CD4-positive, alpha-beta T cell treated with Interleukin-10 for 1 hour (primary cell): ENCODE data around the gene PARP3.

Experiments
- DNase-seq: peaks from one replicate; pipeline ENCODE4 v3.0.0-alpha.2; 2020

Gene PARP3

DNA sequence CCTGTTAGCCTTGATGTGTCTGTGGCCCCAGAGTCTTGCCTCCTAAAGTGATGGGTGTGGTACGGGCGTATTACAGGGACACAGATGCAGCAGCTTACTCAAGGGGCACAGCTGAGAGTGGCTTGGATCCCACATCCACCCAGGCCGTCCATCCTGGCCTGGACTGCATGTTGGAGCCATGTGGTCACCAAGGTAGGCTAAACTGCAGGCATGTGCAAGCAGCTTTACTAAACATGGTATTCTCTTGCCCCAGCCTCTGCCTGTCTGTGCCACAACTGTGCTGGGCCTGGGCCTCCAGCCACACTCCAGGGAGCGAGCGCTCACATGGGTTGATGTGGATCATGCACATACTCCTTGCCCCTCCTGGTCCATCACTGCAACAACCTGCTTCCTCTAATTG, 7.0 kb downstream of the PARP3 start:
- DNase-seq: no peak

DNA sequence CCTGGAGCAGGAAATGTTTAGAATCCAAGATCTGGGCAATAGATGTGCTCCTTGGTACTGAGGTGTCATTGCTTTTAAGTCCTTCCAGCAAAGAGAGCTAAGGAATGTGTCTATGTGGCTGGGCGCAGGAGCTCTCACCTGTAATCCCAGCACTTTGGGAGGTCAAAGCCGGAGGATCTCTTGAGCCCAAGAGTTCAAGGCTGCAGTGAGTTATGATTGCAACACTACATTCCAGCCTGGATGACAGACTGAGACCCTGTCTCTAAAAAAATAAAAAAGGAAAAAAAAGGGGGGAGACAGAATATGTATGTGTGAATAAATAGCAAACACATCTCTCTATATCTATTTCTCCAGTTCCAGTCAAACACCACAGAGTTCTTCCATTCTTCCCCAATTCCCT, 8.7 kb downstream of the PARP3 start:
- no peak for DNase-seq

DNA sequence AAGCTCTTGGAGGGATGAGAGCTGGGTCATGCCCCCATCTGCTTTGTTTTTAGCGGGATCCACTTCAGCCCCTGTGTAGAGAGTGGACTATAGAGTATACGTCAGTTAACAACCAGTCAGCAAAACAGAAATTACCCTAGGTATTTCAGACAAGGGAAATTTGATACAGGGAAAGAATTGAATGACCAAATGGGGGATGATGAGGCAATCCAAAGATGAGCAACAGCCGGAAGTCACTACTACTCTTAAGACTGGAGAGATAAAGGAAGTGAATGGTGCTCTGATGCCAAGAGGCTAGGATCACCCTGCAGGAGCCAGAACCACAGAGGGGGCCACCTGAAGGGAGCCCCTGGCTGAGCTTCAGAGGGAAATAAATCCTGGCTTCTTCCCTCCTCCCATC, 11.3 kb downstream of the PARP3 start:
- no peak for DNase-seq

DNA sequence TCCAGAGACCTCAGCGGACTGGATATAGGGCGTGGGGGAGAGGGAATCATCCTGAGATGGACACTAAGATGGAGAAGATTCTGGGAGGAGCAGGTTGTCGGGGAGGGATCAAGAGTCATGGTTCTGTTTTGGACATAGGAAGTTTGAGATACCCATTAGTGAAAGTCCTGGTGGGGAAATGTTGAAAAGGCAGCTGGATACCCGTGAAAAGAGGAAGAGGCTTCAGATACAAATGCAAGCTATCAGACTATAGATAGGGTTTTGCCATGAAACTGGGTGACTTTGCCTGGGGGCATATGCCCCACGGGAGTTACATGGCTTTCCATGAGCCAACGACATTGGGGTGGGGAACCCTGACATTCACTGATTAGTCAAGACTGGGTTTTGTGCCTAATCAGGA, 11.9 kb downstream of the PARP3 start:
- DNase-seq: no peak

DNA sequence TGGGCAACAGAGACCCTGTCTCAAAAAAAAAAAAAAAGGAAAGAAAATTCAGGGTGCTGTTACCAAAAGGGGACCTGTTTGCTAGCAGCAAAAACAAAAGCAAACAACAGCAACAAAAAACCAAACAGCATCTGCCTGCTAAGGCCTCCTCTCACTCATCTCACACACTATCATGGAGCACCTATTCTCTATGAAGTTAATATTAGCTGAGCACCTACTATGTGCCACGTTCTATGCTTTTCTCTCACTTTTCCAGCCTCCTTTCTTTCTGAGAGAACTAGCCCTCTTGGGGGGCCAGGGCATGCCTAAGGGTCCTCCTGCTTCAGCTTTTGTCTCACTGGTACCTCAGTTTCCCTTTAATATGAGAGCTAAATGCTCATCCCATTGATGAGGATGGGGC, 12.6 kb downstream of the PARP3 start:
- no peak for DNase-seq

DNA sequence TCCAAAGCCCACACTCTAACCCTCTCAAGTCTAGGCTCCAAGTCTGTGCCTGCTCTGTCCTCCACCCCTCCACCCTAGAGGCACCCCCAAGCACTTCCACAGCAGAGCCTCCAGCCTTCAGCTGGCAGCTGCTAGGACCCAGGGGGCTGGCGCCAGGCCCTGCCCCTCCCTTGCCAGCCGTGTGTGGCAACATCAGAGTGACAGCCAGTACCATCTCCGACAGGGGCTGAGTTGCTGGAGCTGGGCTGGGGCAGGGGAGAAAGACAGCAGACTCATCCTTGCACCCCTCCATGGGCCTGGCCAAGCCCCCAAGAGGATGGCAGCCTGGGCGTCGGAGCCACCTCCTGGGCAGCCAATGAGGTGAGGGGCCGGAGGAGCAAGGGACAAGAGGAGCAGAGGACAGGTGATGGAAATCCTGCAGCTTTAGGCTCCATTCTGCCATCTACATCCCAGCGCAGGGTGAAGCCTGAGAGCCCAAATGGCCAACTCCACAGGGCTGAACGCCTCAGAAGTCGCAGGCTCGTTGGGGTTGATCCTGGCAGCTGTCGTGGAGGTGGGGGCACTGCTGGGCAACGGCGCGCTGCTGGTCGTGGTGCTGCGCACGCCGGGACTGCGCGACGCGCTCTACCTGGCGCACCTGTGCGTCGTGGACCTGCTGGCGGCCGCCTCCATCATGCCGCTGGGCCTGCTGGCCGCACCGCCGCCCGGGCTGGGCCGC, 13.2 kb downstream of the PARP3 start, which contains the start of gene GPR62:
GPR62 (plus strand) TSS at position 207 of the 718 bp plus-strand sequence; CDS start at position 479, 272 bp downstream.
- DNase-seq: no peak

DNA sequence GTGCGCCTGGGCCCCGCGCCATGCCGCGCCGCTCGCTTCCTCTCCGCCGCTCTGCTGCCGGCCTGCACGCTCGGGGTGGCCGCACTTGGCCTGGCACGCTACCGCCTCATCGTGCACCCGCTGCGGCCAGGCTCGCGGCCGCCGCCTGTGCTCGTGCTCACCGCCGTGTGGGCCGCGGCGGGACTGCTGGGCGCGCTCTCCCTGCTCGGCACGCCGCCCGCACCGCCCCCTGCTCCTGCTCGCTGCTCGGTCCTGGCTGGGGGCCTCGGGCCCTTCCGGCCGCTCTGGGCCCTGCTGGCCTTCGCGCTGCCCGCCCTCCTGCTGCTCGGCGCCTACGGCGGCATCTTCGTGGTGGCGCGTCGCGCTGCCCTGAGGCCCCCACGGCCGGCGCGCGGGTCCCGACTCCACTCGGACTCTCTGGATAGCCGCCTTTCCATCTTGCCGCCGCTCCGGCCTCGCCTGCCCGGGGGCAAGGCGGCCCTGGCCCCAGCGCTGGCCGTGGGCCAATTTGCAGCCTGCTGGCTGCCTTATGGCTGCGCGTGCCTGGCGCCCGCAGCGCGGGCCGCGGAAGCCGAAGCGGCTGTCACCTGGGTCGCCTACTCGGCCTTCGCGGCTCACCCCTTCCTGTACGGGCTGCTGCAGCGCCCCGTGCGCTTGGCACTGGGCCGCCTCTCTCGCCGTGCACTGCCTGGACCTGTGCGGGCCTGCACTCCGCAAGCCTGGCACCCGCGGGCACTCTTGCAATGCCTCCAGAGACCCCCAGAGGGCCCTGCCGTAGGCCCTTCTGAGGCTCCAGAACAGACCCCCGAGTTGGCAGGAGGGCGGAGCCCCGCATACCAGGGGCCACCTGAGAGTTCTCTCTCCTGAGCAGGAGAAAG, 14.0 kb downstream of the PARP3 start:
- DNase-seq: peak; percentile 41

DNA sequence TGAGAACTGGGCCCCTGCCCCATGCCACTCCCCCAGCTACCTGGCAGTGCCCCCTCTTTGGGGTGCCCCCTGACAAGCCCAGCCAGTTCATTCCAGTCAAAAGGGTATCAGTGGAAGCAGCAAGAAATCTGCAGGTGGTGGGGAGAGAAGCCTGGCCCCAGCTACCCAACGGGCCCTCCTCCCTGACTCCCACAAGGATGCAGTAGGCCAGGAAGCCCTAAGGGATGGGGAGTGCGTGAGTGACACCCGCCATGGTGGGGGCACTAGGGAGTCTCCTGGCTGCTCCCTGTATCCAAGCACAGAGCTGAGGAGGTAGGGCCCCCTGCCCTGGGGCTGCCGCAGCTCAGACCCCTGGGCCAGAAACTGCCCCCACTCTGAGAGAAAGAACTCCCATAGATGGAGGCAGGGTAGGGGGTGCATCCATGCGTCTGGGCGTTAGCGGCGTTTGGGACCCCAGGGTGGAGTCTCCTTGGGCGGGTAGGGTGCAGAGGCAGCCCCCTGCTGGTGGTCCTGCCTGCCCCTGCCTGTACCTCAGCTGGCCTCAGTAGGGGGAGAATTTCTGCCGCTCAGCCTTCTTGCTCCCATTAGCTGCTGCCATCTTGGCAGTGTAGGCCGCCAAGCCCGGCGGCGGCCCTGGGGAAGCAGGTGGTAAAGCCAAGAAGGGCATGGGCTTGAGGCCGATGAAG, 15.5 kb downstream of the PARP3 start:
- no peak for DNase-seq

DNA sequence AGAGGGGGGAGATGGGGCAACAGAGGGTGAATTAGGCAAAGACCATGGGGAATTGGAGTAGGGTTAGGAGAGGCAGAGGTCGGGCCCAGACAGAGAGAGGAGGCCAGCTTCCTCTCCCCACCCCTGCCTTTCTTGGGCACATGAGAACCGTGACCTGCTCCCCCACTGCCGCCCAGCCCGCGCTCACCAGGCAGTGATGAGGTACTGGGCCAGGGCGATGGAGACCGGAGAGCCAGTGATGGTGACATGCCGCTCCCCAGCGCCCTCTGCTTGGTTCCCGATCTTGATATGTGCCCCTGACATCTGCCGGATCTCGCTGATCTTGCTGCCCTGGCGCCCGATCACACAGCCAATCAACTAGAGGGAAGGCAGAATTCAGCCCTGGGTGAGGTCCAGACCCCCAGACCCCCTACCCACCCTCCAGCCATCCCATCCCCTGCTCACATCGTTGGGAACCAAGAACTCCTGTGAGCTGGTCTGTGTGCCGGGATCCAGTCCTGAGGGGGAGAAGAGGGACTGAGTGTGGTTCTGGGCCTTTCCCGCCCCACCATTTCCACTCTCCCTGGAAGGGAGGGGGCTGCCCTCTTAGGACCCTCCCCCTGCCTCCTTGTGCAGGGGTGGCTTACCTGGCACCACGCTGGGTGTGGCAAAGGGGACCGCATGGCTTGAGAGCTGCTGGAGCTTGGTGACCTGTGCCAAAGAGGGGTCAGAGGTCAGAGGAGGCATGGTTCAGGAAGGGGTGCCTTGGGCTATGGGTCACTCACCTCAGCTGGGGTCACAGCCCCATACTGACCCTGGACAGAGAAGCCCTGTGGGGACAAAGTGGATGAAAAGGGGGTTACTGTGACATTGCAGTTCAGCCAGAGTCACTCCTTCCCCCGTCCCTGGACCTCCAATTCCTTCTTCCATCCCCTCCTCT, 16.7 kb downstream of the PARP3 start:
- no peak for DNase-seq

DNA sequence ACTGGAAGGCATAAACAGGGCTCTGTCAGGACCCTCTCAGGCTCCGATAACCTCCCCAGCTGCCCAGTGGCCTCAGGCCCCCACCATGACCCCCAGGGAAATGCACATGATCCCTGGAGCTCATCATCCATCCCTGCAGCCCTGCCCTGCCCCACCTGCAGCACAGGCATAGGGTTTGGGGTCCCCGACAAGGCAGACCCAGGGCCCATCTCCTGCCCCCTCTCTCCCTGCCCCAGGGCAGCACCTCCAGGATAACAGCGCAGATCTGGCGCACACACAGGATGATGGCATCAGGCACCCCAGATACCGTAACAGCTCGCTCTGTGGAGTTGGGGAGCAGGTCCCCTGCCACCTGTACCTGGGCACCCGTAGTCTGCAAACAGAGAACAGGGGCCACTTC, 17.5 kb downstream of the PARP3 start:
- DNase-seq: no peak

DNA sequence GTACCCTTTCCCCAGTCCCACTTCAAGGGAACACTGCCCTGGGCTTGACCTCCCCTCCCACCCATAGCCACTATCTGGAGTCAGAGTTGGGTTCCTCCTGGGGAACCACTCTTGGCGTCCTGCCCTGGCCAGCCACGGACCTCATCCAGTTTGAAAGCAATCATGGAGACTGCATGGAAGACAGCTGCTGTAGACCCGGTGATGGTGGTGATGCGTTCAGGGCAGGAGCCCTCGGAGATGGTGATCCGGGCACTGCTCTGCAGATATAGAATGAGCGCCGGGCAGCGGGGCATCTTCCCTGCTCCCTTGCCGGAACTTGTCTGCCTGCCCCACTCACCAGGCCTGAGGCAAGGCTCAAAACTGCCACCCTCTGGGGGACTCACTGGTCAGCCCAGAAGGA, 18.2 kb downstream of the PARP3 start:
- no peak for DNase-seq

DNA sequence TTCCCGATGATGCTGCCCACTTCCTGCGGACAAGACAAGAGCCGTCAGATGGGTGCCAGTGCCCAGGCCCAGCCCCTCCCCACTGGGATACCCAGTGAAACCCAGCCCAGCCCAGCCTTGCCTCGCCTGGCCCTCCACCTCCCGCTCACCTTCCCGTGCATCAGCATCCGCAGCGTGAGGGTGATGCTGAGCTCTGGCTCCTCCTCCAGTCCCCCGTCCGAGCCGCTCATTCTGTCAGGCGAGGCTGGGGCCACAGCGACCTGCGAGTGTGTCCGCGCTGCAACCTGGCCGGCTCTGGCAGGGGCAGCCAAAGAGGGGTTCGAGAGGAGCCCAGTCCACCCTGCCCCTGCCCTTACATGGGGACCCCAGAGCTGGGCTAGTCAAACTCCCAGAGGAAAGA, 18.8 kb downstream of the PARP3 start:
- DNase-seq: no peak

DNA sequence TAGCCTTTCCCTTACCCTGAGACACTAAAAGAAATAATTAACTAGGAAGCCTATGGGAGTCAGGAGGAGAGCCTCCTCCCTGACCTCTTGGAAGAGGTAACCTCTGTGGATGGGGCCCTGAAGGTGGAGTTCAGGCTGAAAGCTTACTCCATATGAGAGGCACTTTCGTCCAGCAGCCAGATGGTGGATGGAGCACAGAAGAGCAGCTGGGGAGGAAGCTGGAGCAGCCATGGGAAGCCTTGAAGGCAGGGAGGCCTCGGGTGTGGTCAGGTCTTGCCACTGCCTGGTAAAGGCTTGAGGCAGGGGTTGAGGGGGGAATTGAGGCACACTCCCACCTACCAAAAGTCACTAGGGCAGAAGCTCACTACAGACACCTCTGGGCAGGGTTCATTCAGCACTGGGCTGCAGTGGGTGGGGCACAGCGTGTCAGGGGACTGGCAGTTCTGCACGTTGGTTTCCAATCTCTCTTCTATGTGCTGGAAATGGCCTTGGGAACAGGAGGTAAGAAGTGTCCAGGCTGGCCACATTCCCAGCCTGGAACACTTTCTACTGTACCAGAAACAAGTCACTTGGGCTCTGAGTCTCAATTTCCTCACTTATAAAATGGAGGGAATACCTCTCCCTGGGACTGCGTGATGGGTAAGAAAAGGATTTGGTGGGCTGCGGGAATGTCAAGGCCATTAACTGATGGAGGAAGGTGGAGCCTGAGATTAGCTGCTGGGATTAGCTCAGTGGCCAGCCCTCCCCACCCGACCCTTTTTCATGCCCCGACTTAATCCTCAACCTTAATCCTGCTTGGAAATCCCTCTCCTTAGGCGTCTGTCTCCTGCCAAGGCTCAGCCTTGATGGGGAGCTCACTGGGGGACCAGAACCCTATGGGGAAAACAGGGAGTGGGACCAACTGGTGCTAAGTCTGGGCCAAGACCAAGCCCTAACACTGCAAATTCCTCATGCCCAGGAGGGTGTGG, 19.7 kb downstream of the PARP3 start:
- DNase-seq: no peak

DNA sequence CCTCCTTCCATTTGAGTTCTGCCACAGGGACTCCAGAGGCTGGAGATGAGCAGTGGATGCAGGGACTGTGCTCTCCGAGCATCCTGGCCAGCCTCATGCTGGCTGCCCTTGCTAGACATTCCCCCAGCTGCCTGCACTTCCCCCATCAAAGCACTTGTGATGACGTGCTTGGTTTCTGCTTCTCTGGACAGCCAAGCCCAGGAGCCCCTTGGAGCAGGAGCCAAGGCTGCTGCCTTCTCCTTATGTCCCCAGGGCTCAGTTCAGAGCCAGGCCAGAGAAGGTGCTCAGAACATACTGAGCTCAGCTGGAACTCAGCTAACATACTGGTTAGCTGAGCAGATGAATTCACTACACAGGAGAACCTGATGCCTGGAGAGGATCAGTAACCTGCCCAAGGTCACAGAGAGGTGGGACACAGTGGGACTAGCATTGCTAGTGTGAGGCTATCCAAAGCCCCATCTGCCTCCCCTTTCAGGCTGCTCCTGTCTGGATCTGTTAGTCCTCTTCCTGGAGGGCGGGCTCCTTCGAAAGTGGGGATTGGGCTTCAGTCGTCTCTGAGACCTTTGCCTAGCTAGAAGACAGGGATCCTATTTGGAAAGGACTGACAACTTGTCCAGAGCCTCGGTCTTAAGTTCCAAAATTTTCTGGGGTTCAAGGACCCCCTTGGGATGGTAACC, 20.8 kb downstream of the PARP3 start:
- no peak for DNase-seq

DNA sequence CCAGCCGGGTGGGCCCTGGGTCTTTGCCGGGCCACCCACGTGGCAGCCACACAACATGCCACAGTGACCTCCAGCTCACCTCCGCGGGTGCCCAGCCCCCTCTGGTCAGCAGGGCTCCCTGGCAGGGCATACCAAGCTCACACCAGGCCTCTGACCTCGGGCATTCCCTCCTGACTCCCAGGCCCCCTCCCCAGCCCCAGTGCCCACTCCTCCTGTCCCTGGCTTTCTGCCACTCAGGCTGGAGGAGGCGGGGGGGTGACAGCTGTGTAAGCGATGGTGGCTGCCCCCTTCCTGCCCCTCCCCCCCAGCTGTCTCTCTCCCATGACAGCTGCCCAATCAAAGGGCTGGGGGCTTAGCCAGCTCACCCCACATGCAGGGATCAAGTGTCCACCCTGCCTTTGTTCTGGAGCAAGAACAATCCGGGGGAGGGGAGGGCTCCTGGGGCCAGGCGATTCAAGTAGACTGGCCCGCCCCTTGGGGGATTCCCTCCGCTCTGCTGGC, 21.8 kb downstream of the PARP3 start:
- DNase-seq: no peak

DNA sequence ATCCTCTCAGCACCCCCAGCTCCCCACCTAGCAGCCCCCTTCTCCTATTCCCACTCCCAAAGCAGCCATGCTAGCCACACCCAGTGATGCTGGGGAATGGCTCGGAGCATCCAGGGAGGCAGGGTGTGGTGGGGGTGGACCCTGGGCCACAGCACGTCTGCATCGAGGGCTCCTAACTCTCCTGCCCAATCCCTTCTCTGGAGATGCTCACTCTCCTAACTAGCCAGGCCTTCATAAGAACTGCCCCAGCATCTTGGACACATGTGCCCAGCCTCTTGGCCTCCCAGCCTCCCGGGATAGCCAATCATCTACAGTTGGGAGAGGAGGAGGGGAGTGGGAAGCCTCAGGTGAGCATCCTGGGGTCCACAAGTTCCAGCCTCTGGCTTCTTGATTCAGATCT, 22.4 kb downstream of the PARP3 start:
- DNase-seq: no peak

DNA sequence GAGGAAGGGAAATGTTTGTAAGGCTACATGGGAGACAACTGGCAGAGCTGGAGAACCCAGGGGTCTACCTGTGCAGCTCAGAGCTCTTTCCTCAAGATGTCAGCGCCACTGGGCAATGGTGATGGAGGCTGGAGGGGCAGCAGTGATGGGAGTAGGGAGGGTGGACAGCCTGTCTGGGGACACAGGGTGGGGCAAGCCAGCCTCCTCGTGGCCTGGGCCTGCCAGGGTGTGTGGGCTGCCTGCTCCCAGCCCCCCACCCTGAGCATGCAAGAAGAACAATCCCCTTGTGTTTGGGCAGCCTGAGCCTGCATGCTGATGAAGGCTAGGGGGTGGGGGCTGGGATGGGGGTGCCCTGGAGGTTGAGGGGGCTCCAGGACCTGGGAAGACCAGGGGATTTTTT, 23.9 kb downstream of the PARP3 start:
- no peak for DNase-seq

DNA sequence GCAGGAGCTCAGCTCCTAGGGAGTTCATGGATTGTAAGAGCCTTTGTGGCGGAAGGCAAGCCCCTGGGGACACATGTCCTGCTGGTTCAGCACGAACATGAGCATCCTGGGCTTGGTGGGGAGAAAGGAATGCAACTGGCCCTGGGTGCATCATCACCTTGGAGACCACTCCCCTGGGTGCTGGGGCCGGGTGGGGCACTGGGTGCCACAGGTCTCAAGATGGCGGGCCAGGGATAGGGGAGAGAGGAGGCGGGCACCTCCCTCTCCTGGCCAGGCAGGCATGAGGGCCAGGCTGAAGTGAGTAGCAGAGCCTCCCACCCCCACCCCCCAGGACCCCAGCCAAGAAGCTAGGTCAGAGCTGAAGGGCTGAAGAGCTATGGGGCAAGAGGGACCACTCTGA, 24.3 kb downstream of the PARP3 start:
- DNase-seq: no peak

DNA sequence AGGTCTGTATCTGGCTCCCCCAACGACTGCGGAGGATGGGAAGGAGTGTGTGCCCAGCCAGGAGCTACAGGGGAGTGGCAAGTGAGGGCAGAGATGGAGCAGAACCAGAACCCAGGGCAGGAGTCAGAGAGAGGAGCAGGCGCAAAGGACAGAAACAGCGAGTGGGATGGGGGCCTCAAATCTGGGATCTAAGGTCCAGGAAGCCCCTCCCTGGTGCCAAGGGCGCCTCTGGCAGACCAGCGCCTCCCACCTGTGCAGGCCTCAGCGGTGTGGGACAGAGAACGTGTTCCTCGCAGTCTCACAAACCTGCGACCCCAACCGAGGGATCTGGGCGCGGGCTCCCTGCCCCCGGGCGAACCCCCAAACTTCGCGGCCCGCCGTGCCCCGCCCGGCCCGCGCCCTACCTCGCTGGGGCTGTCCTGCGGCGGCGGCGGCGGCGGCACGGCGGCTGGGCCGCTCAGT, 24.8 kb downstream of the PARP3 start:
- DNase-seq: no peak

DNA sequence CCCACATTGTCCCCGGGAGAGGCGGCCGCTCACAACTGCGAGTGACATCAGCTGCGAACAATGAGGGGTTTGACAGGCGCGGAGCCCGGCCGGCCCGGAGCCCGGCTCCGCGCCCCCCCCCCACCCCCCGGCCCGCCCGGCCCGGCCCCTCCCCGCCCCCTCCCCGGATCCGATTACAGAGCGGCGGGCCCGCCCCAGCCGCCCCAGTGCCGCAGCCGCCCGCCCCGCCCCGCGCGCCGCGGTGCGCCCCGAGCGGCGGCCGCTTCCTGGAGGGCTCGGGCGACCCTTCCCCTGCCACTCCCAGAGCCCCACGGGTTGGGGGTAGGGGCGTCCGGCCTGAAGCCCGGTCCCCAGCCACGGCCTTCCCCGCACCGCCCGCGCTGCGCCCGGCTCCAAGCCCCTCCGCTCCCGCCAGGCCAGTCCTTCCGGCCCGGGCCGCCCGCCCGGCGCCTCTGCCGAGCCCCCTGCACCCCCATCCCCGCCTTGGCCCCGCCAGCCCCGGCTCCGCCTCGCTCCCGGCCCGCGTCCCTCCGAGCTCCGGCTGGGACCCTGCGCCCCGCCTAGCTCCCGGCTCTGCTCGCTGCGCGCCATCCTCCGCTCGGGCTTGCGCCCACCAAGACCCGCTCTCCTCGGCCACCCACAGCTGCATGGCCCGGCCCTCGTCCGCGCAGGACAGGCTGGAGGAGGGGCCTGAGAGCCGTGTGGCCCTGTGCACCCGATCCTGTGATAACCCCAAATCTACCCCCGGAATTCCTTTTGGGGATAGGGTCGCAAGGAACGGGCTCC, 25.4 kb downstream of the PARP3 start, which contains the start of gene PCBP4:
PCBP4 (minus strand) TSS at position 71 of the 786 bp plus-strand sequence. CDS start 6,214 bp downstream, outside the sequence.
- peak; percentile 47 for DNase-seq
